HFFc6 (cell line): ENCODE measurements around the gene UNC80. TPM values are rescaled to one million over a fixed set of nuclear protein-coding genes. Genes with fewer than 3 reads are reported as not detected.

Experiments
- DNase-seq: peaks from one replicate; pipeline ENCODE4 v3.0.0-alpha.2; 2018
- H3K27ac Mint-ChIP-seq: 2 replicates; pipeline ENCODE4 v1.8.0; 2020; ENCODE audit warnings: mild to moderate bottlenecking, mixed read lengths
- H3K27me3 Mint-ChIP-seq: 2 replicates; pipeline ENCODE4 v1.8.0; 2021; ENCODE audit warnings: mild to moderate bottlenecking, moderate library complexity, mixed read lengths; ENCODE audit not compliant: insufficient read depth
- H3K36me3 Mint-ChIP-seq: 2 replicates; pipeline ENCODE4 v1.8.0; 2021; ENCODE audit warnings: low read depth, mixed read lengths
- H3K4me1 Mint-ChIP-seq: 2 replicates; pipeline ENCODE4 v1.8.0; 2020; ENCODE audit warnings: low read depth, mixed read lengths
- H3K4me3 Mint-ChIP-seq: 2 replicates; pipeline ENCODE4 v1.8.0; 2020; ENCODE audit warnings: mild to moderate bottlenecking, moderate library complexity, mixed read lengths
- H3K9me3 Mint-ChIP-seq: 2 replicates; pipeline ENCODE4 v1.8.0; 2020; ENCODE audit warnings: mild to moderate bottlenecking, mixed read lengths
- total RNA-seq, 6 experiments: library from RNA; stranded (reverse); fragmentation: NEBNext Ultra II Directional; extraction: Animal tissue kit (Norgen Biotek cat#: 25700); gene quantifications; 2 replicates in 1 of 6; 3 replicates in 5 of 6; pipeline ENCODE4 v1.2.3, GENCODE V29; 2021
- TF ChIP-seq, protein P1 (sequence below): fragments of 200-600 bp; sonication (generic); IDR thresholded peaks from 2 replicates; pipeline ENCODE4 v1.5.0; 2021; ENCODE audit warnings: antibody characterized with exemption, mild to moderate bottlenecking

Gene UNC80
- total RNA-seq, 6 experiments from 2014 or later: not detected

DNA sequence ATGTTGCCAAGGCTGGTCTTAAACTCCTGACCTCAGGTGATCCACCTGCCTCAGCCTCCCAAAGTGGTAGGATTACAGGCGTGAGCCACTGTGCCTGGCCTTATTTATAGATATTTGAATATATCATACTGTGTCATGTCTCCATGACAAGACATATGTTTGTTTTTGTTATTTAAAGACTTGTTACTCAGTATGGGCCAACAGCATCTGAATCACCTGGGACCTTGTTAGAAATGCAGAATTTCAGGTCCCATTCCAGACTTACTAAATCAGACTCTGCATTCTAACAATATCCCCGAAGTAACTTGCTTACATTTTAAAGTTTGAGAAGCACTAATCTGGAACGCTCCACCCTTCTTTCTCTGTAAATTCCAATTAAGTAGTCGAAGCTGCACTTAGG is 264.0 kb downstream of the UNC80 start:
- TF ChIP-seq, protein P1, sequence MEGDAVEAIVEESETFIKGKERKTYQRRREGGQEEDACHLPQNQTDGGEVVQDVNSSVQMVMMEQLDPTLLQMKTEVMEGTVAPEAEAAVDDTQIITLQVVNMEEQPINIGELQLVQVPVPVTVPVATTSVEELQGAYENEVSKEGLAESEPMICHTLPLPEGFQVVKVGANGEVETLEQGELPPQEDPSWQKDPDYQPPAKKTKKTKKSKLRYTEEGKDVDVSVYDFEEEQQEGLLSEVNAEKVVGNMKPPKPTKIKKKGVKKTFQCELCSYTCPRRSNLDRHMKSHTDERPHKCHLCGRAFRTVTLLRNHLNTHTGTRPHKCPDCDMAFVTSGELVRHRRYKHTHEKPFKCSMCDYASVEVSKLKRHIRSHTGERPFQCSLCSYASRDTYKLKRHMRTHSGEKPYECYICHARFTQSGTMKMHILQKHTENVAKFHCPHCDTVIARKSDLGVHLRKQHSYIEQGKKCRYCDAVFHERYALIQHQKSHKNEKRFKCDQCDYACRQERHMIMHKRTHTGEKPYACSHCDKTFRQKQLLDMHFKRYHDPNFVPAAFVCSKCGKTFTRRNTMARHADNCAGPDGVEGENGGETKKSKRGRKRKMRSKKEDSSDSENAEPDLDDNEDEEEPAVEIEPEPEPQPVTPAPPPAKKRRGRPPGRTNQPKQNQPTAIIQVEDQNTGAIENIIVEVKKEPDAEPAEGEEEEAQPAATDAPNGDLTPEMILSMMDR: no peak
- H3K4me1 Mint-ChIP-seq: no peaks in the 10 kb centered on the region
- no peak overlapping the region for H3K4me3 Mint-ChIP-seq
- no peak overlapping the region for H3K27ac Mint-ChIP-seq
- no peaks in the 10 kb centered on the region for H3K9me3 Mint-ChIP-seq
- H3K27me3 Mint-ChIP-seq: no peaks in the 10 kb centered on the region
- H3K36me3 Mint-ChIP-seq: no peaks in the 10 kb centered on the region
- no peak for DNase-seq

GRCh38 chr2:210038078-210038477 is 266.4 kb downstream of the UNC80 start:
- Mint-ChIP-seq H3K27ac (no peak overlapping the region), H3K4me3 (no peak overlapping the region), H3K9me3 (no peaks in the 10 kb centered on the region), H3K27me3 (no peaks in the 10 kb centered on the region), H3K4me1 (no peaks in the 10 kb centered on the region), H3K36me3 (no peaks in the 10 kb centered on the region)
- DNase-seq: no peak
- TF ChIP-seq, protein P1: no peak

DNA sequence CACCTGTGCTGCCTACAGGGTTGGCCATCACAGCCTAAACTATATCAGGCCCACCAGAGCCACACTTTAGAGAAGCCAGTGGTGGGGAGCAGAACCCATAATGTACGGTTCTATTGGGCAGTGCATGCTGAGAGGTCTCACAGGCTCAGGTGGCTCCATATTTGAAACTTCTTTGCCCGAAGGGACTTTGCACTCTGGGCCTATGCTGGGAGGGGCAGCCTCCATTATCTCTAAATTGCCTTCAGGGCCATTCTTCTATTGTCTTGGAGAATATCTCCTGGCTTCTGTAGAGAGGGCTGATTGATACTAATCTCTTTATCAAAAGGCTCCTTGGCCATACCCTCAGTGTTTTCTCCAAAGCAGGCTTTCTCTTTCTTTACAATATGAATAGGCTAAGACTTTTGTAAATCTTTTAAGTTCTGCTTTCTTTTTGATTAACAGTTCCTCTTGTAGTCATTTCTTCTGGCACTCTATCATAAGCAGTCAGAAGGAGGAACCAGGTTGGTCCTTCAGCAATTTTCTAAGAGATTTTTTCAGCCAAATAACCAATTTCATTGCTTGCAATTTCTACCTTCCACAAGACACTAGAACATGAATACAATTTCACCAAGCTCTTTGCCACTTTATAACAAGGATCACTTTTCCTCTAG is 275.3 kb downstream of the UNC80 start:
- Mint-ChIP-seq H3K36me3 (peaks cover 9% of the 10 kb centered on the region; the same call in 1 of the 2 replicates), H3K9me3 (peaks cover 10% of the 10 kb centered on the region; the same call in 1 of the 2 replicates), H3K27me3 (no peaks in the 10 kb centered on the region), H3K27ac (no peak overlapping the region), H3K4me3 (no peak overlapping the region), H3K4me1 (no peaks in the 10 kb centered on the region)
- TF ChIP-seq, protein P1: no peak
- DNase-seq: no peak

Other genes starting within 250 kb of the UNC80 start
- gene RPE, start 230.8 kb downstream of the UNC80 start, total RNA-seq: 10 to 100 TPM; 58.9 to 70.9 (median 67.3) TPM